Measurements from ENCODE around the gene NRXN3.

NRXN3 gene

GRCh38 chr14:79285263-79285662 is 1115.1 kb downstream of the NRXN3 start:
- no peak overlapping the region for H3K4me3 Mint-ChIP-seq
- peaks cover 14% of the 10 kb centered on the region for H3K36me3 Mint-ChIP-seq (ENCODE audit: low read depth)
- H3K9me3 Mint-ChIP-seq: no peaks in the 10 kb centered on the region
- peaks cover 27% of the 10 kb centered on the region for H3K27me3 Mint-ChIP-seq (ENCODE audit: low read depth)
- TF ChIP-seq, protein P1, sequence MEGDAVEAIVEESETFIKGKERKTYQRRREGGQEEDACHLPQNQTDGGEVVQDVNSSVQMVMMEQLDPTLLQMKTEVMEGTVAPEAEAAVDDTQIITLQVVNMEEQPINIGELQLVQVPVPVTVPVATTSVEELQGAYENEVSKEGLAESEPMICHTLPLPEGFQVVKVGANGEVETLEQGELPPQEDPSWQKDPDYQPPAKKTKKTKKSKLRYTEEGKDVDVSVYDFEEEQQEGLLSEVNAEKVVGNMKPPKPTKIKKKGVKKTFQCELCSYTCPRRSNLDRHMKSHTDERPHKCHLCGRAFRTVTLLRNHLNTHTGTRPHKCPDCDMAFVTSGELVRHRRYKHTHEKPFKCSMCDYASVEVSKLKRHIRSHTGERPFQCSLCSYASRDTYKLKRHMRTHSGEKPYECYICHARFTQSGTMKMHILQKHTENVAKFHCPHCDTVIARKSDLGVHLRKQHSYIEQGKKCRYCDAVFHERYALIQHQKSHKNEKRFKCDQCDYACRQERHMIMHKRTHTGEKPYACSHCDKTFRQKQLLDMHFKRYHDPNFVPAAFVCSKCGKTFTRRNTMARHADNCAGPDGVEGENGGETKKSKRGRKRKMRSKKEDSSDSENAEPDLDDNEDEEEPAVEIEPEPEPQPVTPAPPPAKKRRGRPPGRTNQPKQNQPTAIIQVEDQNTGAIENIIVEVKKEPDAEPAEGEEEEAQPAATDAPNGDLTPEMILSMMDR (IDR thresholded peaks at IDR 0.05; ENCODE audit: unreplicated experiment in 3 of 3): no peak
- peaks cover 31% of the 10 kb centered on the region for H3K4me1 Mint-ChIP-seq
- no peak overlapping the region for H3K27ac Mint-ChIP-seq

DNA sequence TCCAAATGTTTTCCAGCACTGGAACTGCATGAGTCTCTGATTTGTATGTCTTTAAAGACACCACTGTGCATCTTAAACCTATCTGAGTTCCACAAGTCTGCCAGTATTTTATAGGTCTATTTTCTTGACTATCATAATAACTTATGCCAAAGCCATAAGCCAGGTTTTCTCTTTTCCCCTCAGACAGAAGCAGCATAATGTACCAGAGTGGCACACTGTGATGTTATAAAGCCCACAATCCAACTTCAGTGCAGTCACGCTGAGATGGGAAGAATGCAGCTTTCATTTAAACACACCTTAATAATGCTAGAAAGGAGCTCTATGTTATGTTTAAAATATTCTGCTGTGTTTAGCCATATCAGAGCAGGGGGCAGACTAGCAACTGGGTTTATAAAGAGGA is 1117.8 kb downstream of the NRXN3 start:
- no peak overlapping the region for H3K27ac Mint-ChIP-seq
- peaks cover 10% of the 10 kb centered on the region for H3K4me1 Mint-ChIP-seq
- H3K27me3 Mint-ChIP-seq (ENCODE audit: low read depth): peaks cover 7% of the 10 kb centered on the region
- H3K4me3 Mint-ChIP-seq: no peak overlapping the region
- TF ChIP-seq, protein P1 (IDR thresholded peaks at IDR 0.05; ENCODE audit: unreplicated experiment in 3 of 3): no peak
- H3K36me3 Mint-ChIP-seq (ENCODE audit: low read depth): peaks cover 14% of the 10 kb centered on the region
- H3K9me3 Mint-ChIP-seq: no peaks in the 10 kb centered on the region

DNA sequence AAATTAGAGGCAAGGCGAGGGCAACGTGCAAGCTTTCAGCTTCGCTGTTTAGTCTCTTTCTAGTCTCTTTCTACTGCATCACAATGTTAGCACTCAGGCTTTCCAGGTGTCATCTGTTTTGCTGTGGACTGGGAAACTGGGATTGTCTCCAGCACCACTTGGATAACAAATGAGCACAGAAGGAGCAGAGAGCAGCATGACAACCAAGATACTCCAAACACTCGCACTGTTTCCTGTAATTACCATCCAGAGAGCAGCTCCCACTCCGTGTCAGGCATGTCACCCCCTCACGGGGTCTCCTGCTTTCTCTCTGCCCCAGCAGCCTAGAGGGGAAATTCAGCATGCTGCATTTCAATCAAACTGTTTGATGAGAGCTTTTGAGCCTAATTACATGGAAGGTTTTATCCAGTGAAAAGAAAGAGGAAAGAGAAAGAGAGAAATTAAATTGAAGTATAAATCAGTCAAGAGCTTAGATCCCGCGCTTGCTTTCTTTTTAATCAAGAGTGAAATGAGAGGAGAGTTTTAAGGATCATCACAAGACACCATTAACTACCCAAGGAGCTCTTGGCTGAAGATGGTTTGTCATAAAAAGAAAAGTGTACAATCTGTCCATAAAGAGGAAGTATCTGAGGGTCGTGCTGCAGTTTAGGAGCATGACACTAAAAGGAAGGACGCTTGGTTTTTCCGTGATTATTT is 1123.5 kb downstream of the NRXN3 start:
- H3K27me3 Mint-ChIP-seq (ENCODE audit: low read depth): peaks cover 2% of the 10 kb centered on the region
- TF ChIP-seq, protein P1 (IDR thresholded peaks at IDR 0.05; ENCODE audit: unreplicated experiment in 3 of 3): no peak

GRCh38 chr14:79294499-79294898 is 1124.3 kb downstream of the NRXN3 start:
- Mint-ChIP-seq H3K27me3 (ENCODE audit: low read depth) (peaks cover 4% of the 10 kb centered on the region), H3K27ac (no peak overlapping the region), H3K36me3 (ENCODE audit: low read depth) (peaks cover 6% of the 10 kb centered on the region), H3K4me1 (peaks cover 8% of the 10 kb centered on the region), H3K4me3 (no peak overlapping the region), H3K9me3 (no peaks in the 10 kb centered on the region)
- TF ChIP-seq, protein P1 (IDR thresholded peaks at IDR 0.05; ENCODE audit: unreplicated experiment in 3 of 3): no peak

More for the DNA sequence above, 1123.5 kb downstream of the NRXN3 start:
- H3K9me3 Mint-ChIP-seq: no peaks in the 10 kb centered on the region
- no peak overlapping the region for H3K27ac Mint-ChIP-seq
- H3K36me3 Mint-ChIP-seq (ENCODE audit: low read depth): peaks cover 9% of the 10 kb centered on the region
- peaks cover 8% of the 10 kb centered on the region for H3K4me1 Mint-ChIP-seq
- H3K4me3 Mint-ChIP-seq: peak overlapping the region; percentile 46 to 62 (median 56)

- no peaks in the 10 kb centered on the region for H3K9me3 Mint-ChIP-seq
- no peak overlapping the region for H3K27ac Mint-ChIP-seq
- peaks cover 4% of the 10 kb centered on the region for H3K27me3 Mint-ChIP-seq (ENCODE audit: low read depth)
- TF ChIP-seq, protein P1 (IDR thresholded peaks at IDR 0.05; ENCODE audit: unreplicated experiment in 3 of 3): no peak
- H3K4me1 Mint-ChIP-seq: peaks cover 8% of the 10 kb centered on the region
- H3K4me3 Mint-ChIP-seq: no peak overlapping the region
- peaks cover under 1% of the 10 kb centered on the region for H3K36me3 Mint-ChIP-seq (ENCODE audit: low read depth)
These were observed 1125.2 kb downstream of the NRXN3 start for GRCh38 chr14:79295385-79295784.

DNA sequence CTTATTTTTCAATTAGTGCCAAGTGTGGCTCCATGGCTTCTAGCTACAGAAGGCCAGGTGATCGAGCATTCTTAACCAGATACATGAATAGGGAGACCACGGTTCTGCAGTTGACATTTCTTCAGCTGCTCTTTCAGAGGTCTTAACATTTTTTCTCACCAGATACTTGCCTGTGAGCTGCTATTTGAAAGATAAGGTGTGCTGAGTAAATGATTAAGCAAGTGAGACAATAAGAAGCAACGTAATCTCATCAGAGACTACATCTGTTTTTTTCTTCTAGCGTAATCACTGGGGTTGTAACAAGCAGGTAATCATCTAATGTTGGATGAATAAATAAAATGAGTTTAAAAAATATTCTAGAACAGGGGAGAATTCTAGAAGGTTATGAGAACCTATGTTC is 1128.2 kb downstream of the NRXN3 start:
- H3K27ac Mint-ChIP-seq: no peak overlapping the region
- peaks cover 8% of the 10 kb centered on the region for H3K4me1 Mint-ChIP-seq
- TF ChIP-seq, protein P1 (IDR thresholded peaks at IDR 0.05; ENCODE audit: unreplicated experiment in 3 of 3): no peak
- H3K9me3 Mint-ChIP-seq: peaks cover 3% of the 10 kb centered on the region
- H3K4me3 Mint-ChIP-seq: no peak overlapping the region
- peaks cover 29% of the 10 kb centered on the region for H3K36me3 Mint-ChIP-seq (ENCODE audit: low read depth)
- H3K27me3 Mint-ChIP-seq (ENCODE audit: low read depth): peaks cover 4% of the 10 kb centered on the region
